Limb (tissue), 2 donors: ENCODE measurements around the gene CEACAM3.

ENCODE experiments used
- DNase-seq, 2 donors: peaks; one replicate each; pipeline ENCODE4 v3.0.0-alpha.2; 2016; ENCODE audit errors: extremely low spot score in 2 of 2

CEACAM3 gene

DNA sequence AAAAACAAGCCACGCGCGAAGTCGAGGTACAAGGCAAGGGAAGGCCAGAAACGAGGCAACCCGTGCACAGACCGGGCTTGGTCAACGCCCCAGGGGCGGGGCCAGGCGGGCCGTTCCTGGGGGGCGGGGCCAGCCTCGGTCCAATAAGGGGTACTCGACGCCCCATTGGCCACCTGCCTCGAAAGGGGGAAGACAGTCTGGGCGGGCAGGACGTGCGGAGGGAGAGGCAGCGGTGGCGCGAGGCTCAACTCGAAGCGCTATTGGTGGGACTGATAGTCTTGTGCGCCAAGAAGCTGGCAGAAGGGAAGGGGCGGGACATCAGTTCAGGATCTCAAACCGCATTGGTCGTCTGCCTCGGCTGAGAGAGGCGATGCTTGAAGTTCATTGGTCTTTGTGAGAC lies 48.2 kb downstream of the CEACAM3 start, which contains the start of gene LYPD4:
LYPD4 (minus strand) TSS at position 83 of the 400 bp plus-strand sequence. CDS start 5,398 bp downstream, outside the sequence.
- DNase-seq: no peak

- DNase-seq: no peak
These were observed 48.4 kb downstream of the CEACAM3 start, which contains the start of gene DMRTC2 for GRCh38 chr19:41845001-41845050. Gene DMRTC2, plus strand, starts transcription at chr19:41845042. Its CDS starts 2,387 bp downstream, at chr19:41847429.

- no peak for DNase-seq
These were observed 48.7 kb downstream of the CEACAM3 start for GRCh38 chr19:41845051-41845590.

GRCh38 chr19:41847351-41848105 lies 51.1 kb downstream of the CEACAM3 start:
- DNase-seq: no peak

GRCh38 chr19:41848666-41849065 lies 52.3 kb downstream of the CEACAM3 start:
- no peak for DNase-seq

DNA sequence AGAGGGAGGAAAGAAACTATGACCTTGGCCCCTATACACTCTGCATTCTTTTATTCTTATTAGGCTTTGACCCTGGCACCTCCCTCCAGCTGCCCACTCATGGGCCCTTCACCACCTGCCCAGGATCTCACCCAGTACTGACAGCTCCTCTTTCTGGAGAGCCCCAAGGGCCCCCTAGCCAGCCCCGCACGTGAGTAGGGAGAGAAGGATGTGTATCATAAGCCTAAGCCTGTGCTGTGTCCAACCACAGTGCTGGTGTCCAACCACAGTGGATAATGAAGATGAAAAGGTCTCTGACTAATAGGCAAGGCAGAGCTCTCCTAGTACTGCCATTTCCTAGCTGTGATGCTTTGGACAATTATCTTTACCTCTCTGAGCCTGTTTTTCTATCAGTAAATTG lies 52.7 kb downstream of the CEACAM3 start:
- DNase-seq: no peak

- DNase-seq: no peak
These were observed 54.0 kb downstream of the CEACAM3 start for GRCh38 chr19:41850381-41850780.

GRCh38 chr19:41851456-41851855 lies 55.1 kb downstream of the CEACAM3 start:
- no peak for DNase-seq

DNA sequence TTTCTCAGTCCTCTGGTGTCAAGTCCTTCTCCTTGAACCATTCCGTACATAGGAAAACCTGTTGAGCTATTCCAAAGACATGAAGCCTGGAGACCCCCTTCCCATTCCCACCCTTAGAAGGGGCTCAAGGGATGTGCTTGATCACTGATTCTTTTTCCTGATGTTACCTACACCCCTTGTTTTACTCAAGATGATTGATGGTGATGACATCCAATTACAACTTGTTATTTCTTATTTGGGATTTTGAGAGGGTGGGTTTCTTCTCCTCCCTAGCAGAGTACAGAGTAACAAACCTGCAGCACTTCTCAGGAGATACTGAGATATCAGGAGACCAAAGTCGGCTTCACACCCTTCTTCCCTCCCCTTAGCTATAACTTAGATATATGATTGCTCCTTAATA lies 57.0 kb downstream of the CEACAM3 start:
- DNase-seq: no peak

- DNase-seq: no peak
These were observed 57.4 kb downstream of the CEACAM3 start for GRCh38 chr19:41853768-41854167.

- DNase-seq: no peak
These were observed 62.8 kb downstream of the CEACAM3 start for GRCh38 chr19:41859213-41859617.

DNA sequence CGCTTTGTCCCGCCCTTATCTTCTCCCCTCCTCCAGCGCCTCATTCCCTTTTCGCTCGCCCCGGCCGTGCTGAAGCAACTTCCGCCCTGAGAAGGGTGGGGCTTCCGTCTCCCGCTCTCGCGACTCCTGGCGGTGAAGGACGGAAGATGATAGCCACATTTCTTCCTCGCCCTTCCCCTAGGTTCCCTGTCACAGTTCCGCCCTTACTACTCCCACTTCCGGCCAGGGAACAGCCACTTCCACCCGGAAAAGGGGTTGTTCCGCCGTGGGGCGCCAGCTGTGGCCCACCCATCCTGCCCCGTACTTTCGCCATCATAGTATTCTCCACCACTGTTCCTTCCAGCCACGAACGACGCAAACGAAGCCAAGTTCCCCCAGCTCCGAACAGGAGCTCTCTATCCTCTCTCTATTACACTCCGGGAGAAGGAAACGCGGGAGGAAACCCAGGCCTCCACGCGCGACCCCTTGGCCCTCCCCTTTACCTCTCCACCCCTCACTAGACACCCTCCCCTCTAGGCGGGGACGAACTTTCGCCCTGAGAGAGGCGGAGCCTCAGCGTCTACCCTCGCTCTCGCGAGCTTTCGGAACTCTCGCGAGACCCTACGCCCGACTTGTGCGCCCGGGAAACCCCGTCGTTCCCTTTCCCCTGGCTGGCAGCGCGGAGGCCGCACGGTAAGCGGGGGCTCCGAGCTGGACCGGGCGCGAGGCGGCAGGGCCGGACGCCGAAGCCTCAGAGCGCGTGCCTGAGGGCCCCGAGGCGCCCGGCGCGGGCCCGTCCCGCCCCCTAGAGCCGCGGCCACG lies 63.4 kb downstream of the CEACAM3 start, which contains the start of gene RPS19:
RPS19 (plus strand) TSS at position 638 of the 801 bp plus-strand sequence. CDS start 520 bp downstream, outside the sequence.
- peak; percentile 98 to 99 for DNase-seq

- no peak for DNase-seq
These were observed 64.2 kb downstream of the CEACAM3 start for GRCh38 chr19:41860419-41861115.
